Transverse colon (tissue), 3 donors: ENCODE data around the gene SLC4A5.

ENCODE experiments used
- POLR2A ChIP-seq: fragments of 450-650 bp; IDR thresholded peaks from one replicate; pipeline ENCODE4 v1.6.1; 2016; ENCODE audit warnings: antibody characterized with exemption, mild to moderate bottlenecking, moderate library complexity
- POLR2AphosphoS5 ChIP-seq, 3 donors: sonication (generic); formaldehyde crosslinking; IDR thresholded peaks; one replicate each; pipeline ENCODE4 v1.6.1; 2016; ENCODE audit warnings: antibody characterized with exemption in 3 of 3

DNA sequence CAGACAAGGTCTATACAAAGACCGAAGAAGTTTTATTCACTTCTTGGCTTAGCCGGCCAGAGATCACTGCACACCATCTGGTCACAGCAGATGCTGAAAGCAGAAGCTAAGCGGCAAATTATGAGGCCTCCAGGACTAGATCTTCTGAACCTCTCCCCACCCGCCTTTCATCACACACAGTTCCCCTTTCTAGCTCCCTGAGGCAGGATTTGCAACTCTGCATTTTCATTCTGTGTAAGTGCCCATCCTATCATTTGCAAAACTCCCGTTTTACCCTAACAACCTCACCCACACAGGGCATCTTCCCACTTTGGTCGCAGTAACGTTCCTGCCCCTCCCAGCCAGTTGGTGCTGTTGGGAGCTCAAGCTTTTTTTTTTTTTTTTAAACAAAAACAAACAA is 161.5 kb downstream of the SLC4A5 start:
- no peak for TF ChIP-seq POLR2A
- TF ChIP-seq POLR2AphosphoS5 (IDR thresholded peaks at IDR 0.05) = no peak
